Inflammatory macrophage treated with lipopolysaccharide for 4 hours (primary cell): ENCODE results near the gene FMN1.
"Not testable (repeated sequence)": the region's sequence is repeated elsewhere in the genome, so short reads cannot be mapped to it uniquely, and the experiment has no call there.

ENCODE experiments used
- DNase-seq: peaks from one replicate; pipeline ENCODE4 v3.0.0-alpha.2; 2020

The FMN1 gene

GRCh38 chr15:32957219-32957618 lies 237.3 kb downstream of the FMN1 start:
- DNase-seq = no peak

GRCh38 chr15:32956711-32957110 lies 237.8 kb downstream of the FMN1 start:
- no peak for DNase-seq

GRCh38 chr15:32956006-32956405 lies 238.5 kb downstream of the FMN1 start:
- DNase-seq = peak; percentile 31

- DNase-seq = no peak
Measured at GRCh38 chr15:32953533-32953910, 241.0 kb downstream of the FMN1 start.

- DNase-seq = no peak
Measured at GRCh38 chr15:32952901-32953532, 241.5 kb downstream of the FMN1 start.

- DNase-seq = no peak
Measured at GRCh38 chr15:32951736-32952464, 242.6 kb downstream of the FMN1 start.

- DNase-seq = not testable (repeated sequence)
Measured at GRCh38 chr15:32950051-32950450, 244.5 kb downstream of the FMN1 start.

GRCh38 chr15:32946210-32946609 lies 248.3 kb downstream of the FMN1 start:
- DNase-seq = no peak

- no peak for DNase-seq
Measured at GRCh38 chr15:32944431-32944830, 250.1 kb downstream of the FMN1 start.

GRCh38 chr15:32943711-32944110 lies 250.8 kb downstream of the FMN1 start:
- no peak for DNase-seq

- no peak for DNase-seq
Measured at GRCh38 chr15:32942401-32942841, 252.1 kb downstream of the FMN1 start.

GRCh38 chr15:32941823-32942222 lies 252.7 kb downstream of the FMN1 start:
- DNase-seq = no peak

- DNase-seq = no peak
Measured at GRCh38 chr15:32936976-32937375, 257.5 kb downstream of the FMN1 start.

- DNase-seq = peak; percentile 27
Measured at GRCh38 chr15:32936283-32936918, 258.1 kb downstream of the FMN1 start.

GRCh38 chr15:32935139-32935538 lies 259.4 kb downstream of the FMN1 start:
- no peak for DNase-seq

GRCh38 chr15:32933236-32933635 lies 261.3 kb downstream of the FMN1 start:
- no peak for DNase-seq

- DNase-seq = no peak
Measured at GRCh38 chr15:32928876-32929275, 265.6 kb downstream of the FMN1 start.

- DNase-seq = no peak
Measured at GRCh38 chr15:32927124-32927523, 267.4 kb downstream of the FMN1 start.

GRCh38 chr15:32923176-32923575 lies 271.3 kb downstream of the FMN1 start:
- no peak for DNase-seq

- DNase-seq = no peak
Measured at GRCh38 chr15:32922541-32922940, 272.0 kb downstream of the FMN1 start.

GRCh38 chr15:32919749-32920414 lies 274.6 kb downstream of the FMN1 start:
- no peak for DNase-seq

- DNase-seq = no peak
Measured at GRCh38 chr15:32918547-32918946, 276.0 kb downstream of the FMN1 start.

GRCh38 chr15:32910839-32911238 lies 283.7 kb downstream of the FMN1 start:
- no peak for DNase-seq

- DNase-seq = peak; percentile 13
Measured at GRCh38 chr15:32909431-32909830, 285.1 kb downstream of the FMN1 start.
